ENCODE results near the gene PATE4. TPM values are rescaled to one million over a fixed set of nuclear protein-coding genes. Genes with fewer than 3 reads are reported as not detected.
"Not testable (repeated sequence)": the region's sequence is repeated elsewhere in the genome, so short reads cannot be mapped to it uniquely, and the experiment has no call there.

Gene PATE4
- polyA plus RNA-seq, 4 donors, result 0.03 TPM; not detected in 3

GRCh38 chr11:125842321-125842948, 9.3 kb downstream of the PATE4 start:
- FAIRE-seq (no peak), DNase-seq (no peak)
- Histone ChIP-seq H3K4me3 (ENCODE audit: low read depth in 1 of 3, low read length in 3 of 3) (no peak overlapping the region), H3K27me3 (ENCODE audit: control insufficient read depth in 3 of 3, insufficient read depth in 3 of 3, low read length in 3 of 3) (no peaks in the 10 kb centered on the region), H3K36me3 (ENCODE audit: control insufficient read depth in 3 of 3, insufficient read depth in 2 of 3, low read depth in 1 of 3, low read length in 3 of 3) (no peaks in the 10 kb centered on the region), H3K9me3 (ENCODE audit: control insufficient read depth in 2 of 2, insufficient read depth in 1 of 2, low read depth in 1 of 2, low read length in 1 of 2) (peaks cover 0 to 21% of the 10 kb centered on the region in 2 donors), H3K4me1 (ENCODE audit: control insufficient read depth in 3 of 3, insufficient read depth in 2 of 3, low read depth in 1 of 3, low read length in 2 of 3) (no peaks in the 10 kb centered on the region), H3K27ac (ENCODE audit: low read depth in 1 of 3, low read length in 2 of 3) (no peak overlapping the region)
- WGBS, 3 donors, result 69 to 76% (median 74%) methylated on average over 3 of the region's 3 CpGs

GRCh38 chr11:125846188-125846587, 13.1 kb downstream of the PATE4 start:
- FAIRE-seq (no peak), DNase-seq (no peak)
- H3K4me3 ChIP-seq (ENCODE audit: low read depth in 1 of 3, low read length in 3 of 3), result no peak overlapping the region
- no peak overlapping the region for H3K27ac ChIP-seq (ENCODE audit: low read depth in 1 of 3, low read length in 2 of 3)
- H3K9me3 ChIP-seq (ENCODE audit: control insufficient read depth in 2 of 2, insufficient read depth in 1 of 2, low read depth in 1 of 2, low read length in 1 of 2), result peaks cover 0 to 21% of the 10 kb centered on the region in 2 donors
- H3K4me1 ChIP-seq (ENCODE audit: control insufficient read depth in 3 of 3, insufficient read depth in 2 of 3, low read depth in 1 of 3, low read length in 2 of 3), result no peaks in the 10 kb centered on the region
- no peaks in the 10 kb centered on the region for H3K36me3 ChIP-seq (ENCODE audit: control insufficient read depth in 3 of 3, insufficient read depth in 2 of 3, low read depth in 1 of 3, low read length in 3 of 3)
- H3K27me3 ChIP-seq (ENCODE audit: control insufficient read depth in 3 of 3, insufficient read depth in 3 of 3, low read length in 3 of 3), result no peaks in the 10 kb centered on the region

DNA sequence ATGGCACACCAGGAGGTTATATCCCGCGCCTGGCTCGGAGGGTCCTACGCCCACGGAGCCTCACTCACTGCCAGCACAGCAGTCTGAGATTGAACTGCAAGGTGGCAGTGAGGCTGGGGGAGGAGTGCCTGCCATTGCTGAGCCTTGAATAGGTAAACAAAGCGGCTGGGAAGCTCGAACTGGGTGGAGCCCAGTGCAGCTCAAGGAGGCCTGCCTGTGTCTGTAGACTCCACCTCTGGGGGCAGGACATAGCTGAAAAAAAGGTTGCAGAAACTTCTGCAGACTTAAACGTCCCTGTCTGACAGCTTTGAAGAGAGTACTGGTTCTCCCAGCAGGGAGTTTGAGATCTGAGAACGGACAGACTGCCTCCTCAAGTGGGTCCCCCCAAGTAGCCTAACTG, 24.6 kb downstream of the PATE4 start:
- H3K27ac ChIP-seq (ENCODE audit: low read depth in 1 of 3, low read length in 2 of 3); H3K9me3 ChIP-seq (ENCODE audit: control insufficient read depth in 2 of 2, insufficient read depth in 1 of 2, low read depth in 1 of 2, low read length in 1 of 2); H3K4me1 ChIP-seq (ENCODE audit: control insufficient read depth in 3 of 3, insufficient read depth in 2 of 3, low read depth in 1 of 3, low read length in 2 of 3); H3K27me3 ChIP-seq (ENCODE audit: control insufficient read depth in 3 of 3, insufficient read depth in 3 of 3, low read length in 3 of 3); FAIRE-seq; DNase-seq; H3K4me3 ChIP-seq (ENCODE audit: low read depth in 1 of 3, low read length in 3 of 3); H3K36me3 ChIP-seq (ENCODE audit: control insufficient read depth in 3 of 3, insufficient read depth in 2 of 3, low read depth in 1 of 3, low read length in 3 of 3): not testable (repeated sequence)
- 76 to 80% (median 80%) methylated on average over 9 of the region's 9 CpGs for WGBS, 3 donors

GRCh38 chr11:125862786-125863185, 29.7 kb downstream of the PATE4 start:
- not testable (repeated sequence) for FAIRE-seq; DNase-seq; H3K27me3 ChIP-seq (ENCODE audit: control insufficient read depth in 3 of 3, insufficient read depth in 3 of 3, low read length in 3 of 3); H3K4me1 ChIP-seq (ENCODE audit: control insufficient read depth in 3 of 3, insufficient read depth in 2 of 3, low read depth in 1 of 3, low read length in 2 of 3); H3K36me3 ChIP-seq (ENCODE audit: control insufficient read depth in 3 of 3, insufficient read depth in 2 of 3, low read depth in 1 of 3, low read length in 3 of 3); H3K4me3 ChIP-seq (ENCODE audit: low read depth in 1 of 3, low read length in 3 of 3); H3K9me3 ChIP-seq (ENCODE audit: control insufficient read depth in 2 of 2, insufficient read depth in 1 of 2, low read depth in 1 of 2, low read length in 1 of 2); H3K27ac ChIP-seq (ENCODE audit: low read depth in 1 of 3, low read length in 2 of 3)
- WGBS, 3 donors, result 93 to 96% (median 96%) methylated on average over 7 to 33 of the region's 33 CpGs

DNA sequence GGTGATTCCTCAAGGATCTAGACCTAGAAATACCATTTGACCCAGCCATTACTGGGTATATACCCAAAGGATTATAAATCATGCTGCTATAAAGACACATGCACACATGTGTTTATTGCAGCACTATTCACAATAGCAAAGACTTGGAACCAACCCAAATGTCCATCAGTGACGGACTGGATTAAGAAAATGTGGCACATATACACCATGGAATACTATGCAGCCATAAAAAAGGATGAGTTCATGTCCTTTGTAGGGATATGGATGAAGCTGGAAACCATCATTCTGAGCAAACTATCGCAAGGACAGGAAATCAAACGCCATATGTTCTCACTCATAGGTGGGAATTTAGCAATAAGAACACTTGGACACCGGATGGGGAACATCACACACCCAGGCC, 32.2 kb downstream of the PATE4 start:
- H3K27ac ChIP-seq (ENCODE audit: low read depth in 1 of 3, low read length in 2 of 3); FAIRE-seq; H3K9me3 ChIP-seq (ENCODE audit: control insufficient read depth in 2 of 2, insufficient read depth in 1 of 2, low read depth in 1 of 2, low read length in 1 of 2); H3K4me3 ChIP-seq (ENCODE audit: low read depth in 1 of 3, low read length in 3 of 3); H3K27me3 ChIP-seq (ENCODE audit: control insufficient read depth in 3 of 3, insufficient read depth in 3 of 3, low read length in 3 of 3); H3K4me1 ChIP-seq (ENCODE audit: control insufficient read depth in 3 of 3, insufficient read depth in 2 of 3, low read depth in 1 of 3, low read length in 2 of 3); H3K36me3 ChIP-seq (ENCODE audit: control insufficient read depth in 3 of 3, insufficient read depth in 2 of 3, low read depth in 1 of 3, low read length in 3 of 3); DNase-seq: not testable (repeated sequence)
- WGBS, 3 donors, result 87 to 93% (median 93%) methylated on average over 4 of the region's 4 CpGs

GRCh38 chr11:125869521-125869920, 36.4 kb downstream of the PATE4 start:
- WGBS, 3 donors, result 62 to 71% (median 69%) methylated on average over 2 of the region's 2 CpGs
- FAIRE-seq, result no peak
- no peak for DNase-seq

GRCh38 chr11:125871391-125872137, 38.4 kb downstream of the PATE4 start:
- Histone ChIP-seq H3K4me1 (ENCODE audit: control insufficient read depth in 3 of 3, insufficient read depth in 2 of 3, low read depth in 1 of 3, low read length in 2 of 3) (no peaks in the 10 kb centered on the region), H3K4me3 (ENCODE audit: low read depth in 1 of 3, low read length in 3 of 3) (no peak overlapping the region), H3K36me3 (ENCODE audit: control insufficient read depth in 3 of 3, insufficient read depth in 2 of 3, low read depth in 1 of 3, low read length in 3 of 3) (no peaks in the 10 kb centered on the region), H3K9me3 (ENCODE audit: control insufficient read depth in 2 of 2, insufficient read depth in 1 of 2, low read depth in 1 of 2, low read length in 1 of 2) (peaks cover 0 to 8% of the 10 kb centered on the region in 2 donors), H3K27me3 (ENCODE audit: control insufficient read depth in 3 of 3, insufficient read depth in 3 of 3, low read length in 3 of 3) (no peaks in the 10 kb centered on the region), H3K27ac (ENCODE audit: low read depth in 1 of 3, low read length in 2 of 3) (no peak overlapping the region)
- no peak for FAIRE-seq
- WGBS, 3 donors, result 79 to 85% (median 82%) methylated on average over 10 of the region's 10 CpGs
- peak; percentile 26 to 31 for DNase-seq

More at GRCh38 chr11:125869521-125869920, 36.4 kb downstream of the PATE4 start:
- no peaks in the 10 kb centered on the region for H3K36me3 ChIP-seq (ENCODE audit: control insufficient read depth in 3 of 3, insufficient read depth in 2 of 3, low read depth in 1 of 3, low read length in 3 of 3)
- no peak overlapping the region for H3K27ac ChIP-seq (ENCODE audit: low read depth in 1 of 3, low read length in 2 of 3)
- peaks cover 0 to 8% of the 10 kb centered on the region in 2 donors for H3K9me3 ChIP-seq (ENCODE audit: control insufficient read depth in 2 of 2, insufficient read depth in 1 of 2, low read depth in 1 of 2, low read length in 1 of 2)
- H3K4me1 ChIP-seq (ENCODE audit: control insufficient read depth in 3 of 3, insufficient read depth in 2 of 3, low read depth in 1 of 3, low read length in 2 of 3), result no peaks in the 10 kb centered on the region
- no peak overlapping the region for H3K4me3 ChIP-seq (ENCODE audit: low read depth in 1 of 3, low read length in 3 of 3)
- no peaks in the 10 kb centered on the region for H3K27me3 ChIP-seq (ENCODE audit: control insufficient read depth in 3 of 3, insufficient read depth in 3 of 3, low read length in 3 of 3)

DNA sequence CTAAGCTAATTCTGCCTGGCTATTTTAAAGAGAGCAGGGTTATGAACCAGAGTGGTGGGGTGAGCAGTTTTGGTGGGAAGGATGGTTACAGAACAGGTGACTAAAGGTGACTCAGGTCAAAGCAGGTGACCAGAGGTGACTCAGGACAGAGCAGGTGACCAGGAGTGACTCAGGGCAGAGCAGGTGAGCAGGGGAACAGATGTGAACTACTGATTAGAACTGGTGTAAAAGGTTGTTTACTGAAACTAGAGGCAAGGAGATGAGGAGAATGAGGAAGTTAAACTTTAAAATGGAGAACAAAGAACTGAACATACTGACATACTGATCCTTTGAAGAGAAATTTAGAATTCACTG, 39.0 kb downstream of the PATE4 start:
- FAIRE-seq (no peak), DNase-seq (no peak)
- Histone ChIP-seq H3K36me3 (ENCODE audit: control insufficient read depth in 3 of 3, insufficient read depth in 2 of 3, low read depth in 1 of 3, low read length in 3 of 3) (no peaks in the 10 kb centered on the region), H3K27me3 (ENCODE audit: control insufficient read depth in 3 of 3, insufficient read depth in 3 of 3, low read length in 3 of 3) (no peaks in the 10 kb centered on the region), H3K9me3 (ENCODE audit: control insufficient read depth in 2 of 2, insufficient read depth in 1 of 2, low read depth in 1 of 2, low read length in 1 of 2) (peaks cover 0 to 8% of the 10 kb centered on the region in 2 donors), H3K4me1 (ENCODE audit: control insufficient read depth in 3 of 3, insufficient read depth in 2 of 3, low read depth in 1 of 3, low read length in 2 of 3) (no peaks in the 10 kb centered on the region), H3K4me3 (ENCODE audit: low read depth in 1 of 3, low read length in 3 of 3) (no peak overlapping the region), H3K27ac (ENCODE audit: low read depth in 1 of 3, low read length in 2 of 3) (no peak overlapping the region)

Measured in small intestine (tissue), 7 donors.